ENCODE results near the gene INPP5F.

INPP5F gene

GRCh38 chr10:119724593-119725516 lies 995 bp upstream of the INPP5F start:
- Mint-ChIP-seq H3K4me1 (peaks cover 59% of the 10 kb centered on the region), H3K4me3 (peak overlapping the region; percentile 72 to 75), H3K9me3 (peaks cover 4 to 14% of the 10 kb centered on the region in 2 donors), H3K27me3 (no peaks in the 10 kb centered on the region), H3K27ac (peak overlapping the region in 1 of 2 donors; percentile 19)
- DNase-seq (no peak), ATAC-seq (peak; percentile 0)

- Mint-ChIP-seq H3K4me1 (peaks cover 64% of the 10 kb centered on the region), H3K4me3 (peak overlapping the region; percentile 72 to 75), H3K27me3 (no peaks in the 10 kb centered on the region), H3K27ac (peak overlapping the region; percentile 46 to 89), H3K9me3 (peaks cover 4 to 14% of the 10 kb centered on the region in 2 donors)
- DNase-seq = no peak
- ATAC-seq = peak; percentile 76
These were observed 378 bp upstream of the INPP5F start for GRCh38 chr10:119725517-119725827.

- H3K27me3 Mint-ChIP-seq = no peaks in the 10 kb centered on the region
- H3K9me3 Mint-ChIP-seq = peaks cover 4 to 7% of the 10 kb centered on the region in 2 donors
- no peak for DNase-seq
- H3K27ac Mint-ChIP-seq = peak overlapping the region; percentile 71 to 92
- ATAC-seq = no peak
- peak overlapping the region; percentile 75 to 92 for H3K4me3 Mint-ChIP-seq
- H3K4me1 Mint-ChIP-seq = peaks cover 64% of the 10 kb centered on the region
These were observed 919 bp downstream of the INPP5F start for GRCh38 chr10:119726676-119727261.

- H3K9me3 Mint-ChIP-seq = peaks cover 4 to 7% of the 10 kb centered on the region in 2 donors
- DNase-seq (no peak), ATAC-seq (no peak)
- H3K27ac Mint-ChIP-seq = peak overlapping the region; percentile 69 to 70
- H3K27me3 Mint-ChIP-seq = no peaks in the 10 kb centered on the region
- peak overlapping the region; percentile 75 to 92 for H3K4me3 Mint-ChIP-seq
- H3K4me1 Mint-ChIP-seq = peaks cover 69% of the 10 kb centered on the region
These were observed 2.4 kb downstream of the INPP5F start for GRCh38 chr10:119728172-119728800.

- H3K4me1 Mint-ChIP-seq = peaks cover 65% of the 10 kb centered on the region
- no peaks in the 10 kb centered on the region for H3K27me3 Mint-ChIP-seq
- H3K4me3 Mint-ChIP-seq = no peak overlapping the region
- ATAC-seq (peak; percentile 61), DNase-seq (no peak)
- peak overlapping the region in 1 of 2 donors; percentile 12 for H3K27ac Mint-ChIP-seq
- H3K9me3 Mint-ChIP-seq = no peaks in the 10 kb centered on the region
These were observed 8.8 kb downstream of the INPP5F start for GRCh38 chr10:119734396-119735332.

- Mint-ChIP-seq H3K9me3 (no peaks in the 10 kb centered on the region), H3K4me1 (peaks cover 63% of the 10 kb centered on the region)
These were observed 9.6 kb downstream of the INPP5F start for GRCh38 chr10:119735451-119735850.

GRCh38 chr10:119736220-119736619 lies 10.4 kb downstream of the INPP5F start:
- Mint-ChIP-seq H3K27ac (no peak overlapping the region), H3K4me1 (peaks cover 63% of the 10 kb centered on the region)

More at GRCh38 chr10:119735451-119735850, 9.6 kb downstream of the INPP5F start:
- no peak overlapping the region for H3K27ac Mint-ChIP-seq
- H3K27me3 Mint-ChIP-seq = no peaks in the 10 kb centered on the region
- no peak overlapping the region for H3K4me3 Mint-ChIP-seq
- ATAC-seq = no peak
- DNase-seq = no peak

GRCh38 chr10:119737039-119737663 lies 11.3 kb downstream of the INPP5F start:
- ATAC-seq = peak; percentile 66
- Mint-ChIP-seq H3K27me3 (no peaks in the 10 kb centered on the region), H3K27ac (no peak overlapping the region), H3K9me3 (no peaks in the 10 kb centered on the region), H3K4me3 (peak overlapping the region; percentile 10 to 38), H3K4me1 (peaks cover 63% of the 10 kb centered on the region)
- DNase-seq = no peak

More at GRCh38 chr10:119736220-119736619, 10.4 kb downstream of the INPP5F start:
- ATAC-seq (no peak), DNase-seq (no peak)
- Mint-ChIP-seq H3K27me3 (no peaks in the 10 kb centered on the region), H3K4me3 (no peak overlapping the region), H3K9me3 (no peaks in the 10 kb centered on the region)

- DNase-seq = no peak
- Mint-ChIP-seq H3K4me3 (peak overlapping the region; percentile 38 to 51), H3K27me3 (no peaks in the 10 kb centered on the region), H3K4me1 (peaks cover 64% of the 10 kb centered on the region), H3K9me3 (no peaks in the 10 kb centered on the region), H3K27ac (peak overlapping the region in 1 of 2 donors; percentile 13)
- peak; percentile 74 for ATAC-seq
These were observed 12.0 kb downstream of the INPP5F start for GRCh38 chr10:119737823-119738222.

GRCh38 chr10:119738962-119739361 lies 13.1 kb downstream of the INPP5F start:
- peaks cover 62% of the 10 kb centered on the region for H3K4me1 Mint-ChIP-seq
- ATAC-seq (no peak), DNase-seq (no peak)
- no peaks in the 10 kb centered on the region for H3K9me3 Mint-ChIP-seq
- no peaks in the 10 kb centered on the region for H3K27me3 Mint-ChIP-seq
- H3K4me3 Mint-ChIP-seq = no peak overlapping the region
- H3K27ac Mint-ChIP-seq = no peak overlapping the region

- DNase-seq = no peak
- no peak for ATAC-seq
- Mint-ChIP-seq H3K27me3 (no peaks in the 10 kb centered on the region), H3K4me1 (peaks cover 64% of the 10 kb centered on the region), H3K27ac (no peak overlapping the region), H3K9me3 (no peaks in the 10 kb centered on the region), H3K4me3 (no peak overlapping the region)
These were observed 14.2 kb downstream of the INPP5F start for GRCh38 chr10:119740096-119740495.

GRCh38 chr10:119742947-119743648 lies 17.2 kb downstream of the INPP5F start:
- peaks cover 40% of the 10 kb centered on the region for H3K4me1 Mint-ChIP-seq
- H3K4me3 Mint-ChIP-seq = no peak overlapping the region
- no peak for ATAC-seq
- H3K27me3 Mint-ChIP-seq = no peaks in the 10 kb centered on the region
- H3K27ac Mint-ChIP-seq = no peak overlapping the region
- DNase-seq = no peak
- no peaks in the 10 kb centered on the region for H3K9me3 Mint-ChIP-seq

GRCh38 chr10:119747940-119748339 lies 22.1 kb downstream of the INPP5F start:
- Mint-ChIP-seq H3K4me3 (no peak overlapping the region), H3K9me3 (no peaks in the 10 kb centered on the region), H3K27me3 (no peaks in the 10 kb centered on the region), H3K27ac (peak overlapping the region; percentile 22 to 93), H3K4me1 (peaks cover 33% of the 10 kb centered on the region)
- DNase-seq (no peak), ATAC-seq (no peak)

GRCh38 chr10:119748871-119749270 lies 23.0 kb downstream of the INPP5F start:
- H3K4me3 Mint-ChIP-seq = no peak overlapping the region
- H3K27ac Mint-ChIP-seq = no peak overlapping the region
- H3K4me1 Mint-ChIP-seq = peaks cover 27% of the 10 kb centered on the region
- ATAC-seq (no peak), DNase-seq (no peak)
- H3K9me3 Mint-ChIP-seq = no peaks in the 10 kb centered on the region
- H3K27me3 Mint-ChIP-seq = no peaks in the 10 kb centered on the region

Data from stimulated activated naive CD8-positive, alpha-beta T cell treated with anti-CD3 and anti-CD28 coated beads, Interleukin-15, amount 100 ng/mL, for 72 hours (primary cell).